ENCODE results near the gene PPP2R2B.

GRCh38 chr5:146562461-146562860, 316.1 kb downstream of the PPP2R2B start:
- TF ChIP-seq POLR2A (IDR thresholded peaks at IDR 0.05) (no peak), CTCF (IDR thresholded peaks at IDR 0.05) (no peak)
